Parathyroid adenoma (tissue), 2 donors: ENCODE data around the gene ATP1B2.
"Not testable (repeated sequence)": the region's sequence is repeated elsewhere in the genome, so short reads cannot be mapped to it uniquely, and the experiment has no call there.

Source experiments
- H2AFZ ChIP-seq: fragments of 300-600 bp; sonication (generic); one replicate; pipeline ENCODE4 v1.7.0; 2017; ENCODE audit warnings: antibody characterized with exemption, mild to moderate bottlenecking
- H3K27ac ChIP-seq: fragments of 300-600 bp; sonication (generic); one replicate; pipeline ENCODE4 v1.7.0; 2017
- H3K27me3 ChIP-seq: fragments of 300-600 bp; sonication (generic); one replicate; pipeline ENCODE4 v1.7.0; 2017; ENCODE audit warnings: low read length; ENCODE audit not compliant: control insufficient read depth, insufficient read depth
- H3K36me3 ChIP-seq: fragments of 300-600 bp; sonication (generic); one replicate; pipeline ENCODE4 v1.7.0; 2017; ENCODE audit warnings: low read length; ENCODE audit not compliant: control insufficient read depth, insufficient read depth
- H3K4me1 ChIP-seq: fragments of 300-600 bp; sonication (generic); one replicate; pipeline ENCODE4 v1.7.0; 2017; ENCODE audit warnings: control low read depth
- H3K4me2 ChIP-seq: fragments of 300-600 bp; sonication (generic); one replicate; pipeline ENCODE4 v1.7.0; 2017; ENCODE audit warnings: low read length
- H3K4me3 ChIP-seq: fragments of 300-600 bp; sonication (generic); one replicate; pipeline ENCODE4 v1.7.0; 2017; ENCODE audit warnings: low read depth, low read length
- H3K79me2 ChIP-seq: fragments of 300-600 bp; sonication (generic); one replicate; pipeline ENCODE4 v1.7.0; 2017; ENCODE audit warnings: control low read depth
- H3K9ac ChIP-seq: fragments of 300-600 bp; sonication (generic); one replicate; pipeline ENCODE4 v1.7.0; 2017; ENCODE audit warnings: mild to moderate bottlenecking
- H3K9me3 ChIP-seq: fragments of 300-600 bp; sonication (generic); one replicate; pipeline ENCODE4 v1.7.0; 2017; ENCODE audit warnings: low read length; ENCODE audit not compliant: control insufficient read depth
- CTCF ChIP-seq: fragments of 300-600 bp; sonication (generic); IDR thresholded peaks from one replicate; pipeline ENCODE4 v1.7.0; 2017; ENCODE audit warnings: antibody characterized with exemption, mild to moderate bottlenecking
- donor health status: primary hyperparathyroidism.

ATP1B2 gene

GRCh38 chr17:7632492-7632894 is 18.2 kb upstream of the ATP1B2 start:
- Histone ChIP-seq H3K4me1 (peaks cover 25% of the 10 kb centered on the region), H3K36me3 (no peaks in the 10 kb centered on the region), H2AFZ (peak overlapping the region; percentile 85), H3K27ac (peak overlapping the region; percentile 3), H3K9ac (no peak overlapping the region), H3K79me2 (no peaks in the 10 kb centered on the region), H3K4me3 (peak overlapping the region; percentile 1), H3K4me2 (no peak overlapping the region), H3K9me3 (no peaks in the 10 kb centered on the region), H3K27me3 (no peaks in the 10 kb centered on the region)
- TF ChIP-seq CTCF = peak; percentile 72

GRCh38 chr17:7633093-7633492 is 17.6 kb upstream of the ATP1B2 start:
- peak overlapping the region; percentile 85 for H2AFZ ChIP-seq
- TF ChIP-seq CTCF = no peak
- H3K79me2 ChIP-seq = no peaks in the 10 kb centered on the region
- no peaks in the 10 kb centered on the region for H3K27me3 ChIP-seq
- peaks cover 25% of the 10 kb centered on the region for H3K4me1 ChIP-seq
- no peak overlapping the region for H3K9ac ChIP-seq
- no peaks in the 10 kb centered on the region for H3K9me3 ChIP-seq
- no peaks in the 10 kb centered on the region for H3K36me3 ChIP-seq
- peak overlapping the region; percentile 3 for H3K27ac ChIP-seq
- H3K4me3 ChIP-seq = no peak overlapping the region
- H3K4me2 ChIP-seq = no peak overlapping the region

- Histone ChIP-seq H3K4me3 (no peak overlapping the region), H3K4me1 (peaks cover 25% of the 10 kb centered on the region), H3K27me3 (no peaks in the 10 kb centered on the region), H3K9ac (no peak overlapping the region), H3K36me3 (no peaks in the 10 kb centered on the region), H3K27ac (no peak overlapping the region), H3K9me3 (no peaks in the 10 kb centered on the region), H3K79me2 (no peaks in the 10 kb centered on the region), H3K4me2 (no peak overlapping the region), H2AFZ (no peak overlapping the region)
- TF ChIP-seq CTCF = peak; percentile 25
These were observed 16.3 kb upstream of the ATP1B2 start for GRCh38 chr17:7634384-7634783.

- H3K27me3 ChIP-seq = no peaks in the 10 kb centered on the region
- H3K4me3 ChIP-seq = no peak overlapping the region
- H3K4me1 ChIP-seq = peaks cover 17% of the 10 kb centered on the region
- no peaks in the 10 kb centered on the region for H3K9me3 ChIP-seq
- H3K79me2 ChIP-seq = no peaks in the 10 kb centered on the region
- H3K36me3 ChIP-seq = no peaks in the 10 kb centered on the region
- no peak overlapping the region for H3K4me2 ChIP-seq
- H2AFZ ChIP-seq = no peak overlapping the region
- TF ChIP-seq CTCF = no peak
- no peak overlapping the region for H3K9ac ChIP-seq
- H3K27ac ChIP-seq = no peak overlapping the region
These were observed 14.6 kb upstream of the ATP1B2 start for GRCh38 chr17:7636163-7636562.

GRCh38 chr17:7640783-7641182 is 9.9 kb upstream of the ATP1B2 start:
- Histone ChIP-seq H3K79me2 (no peaks in the 10 kb centered on the region), H3K36me3 (no peaks in the 10 kb centered on the region), H3K4me3 (no peak overlapping the region), H3K4me2 (no peak overlapping the region), H3K27me3 (no peaks in the 10 kb centered on the region), H3K4me1 (no peaks in the 10 kb centered on the region), H3K9ac (no peak overlapping the region), H3K27ac (no peak overlapping the region), H3K9me3 (no peaks in the 10 kb centered on the region), H2AFZ (no peak overlapping the region)
- no peak for TF ChIP-seq CTCF

- not testable (repeated sequence) for H3K79me2 ChIP-seq, H3K4me1 ChIP-seq, H3K4me2 ChIP-seq, H3K9me3 ChIP-seq, H2AFZ ChIP-seq, H3K27ac ChIP-seq, H3K9ac ChIP-seq, H3K4me3 ChIP-seq, H3K36me3 ChIP-seq, H3K27me3 ChIP-seq
These were observed 9.1 kb upstream of the ATP1B2 start for GRCh38 chr17:7641635-7642034.
